Gastrocnemius medialis (tissue), 4 donors: ENCODE data around the gene SND1.

Source experiments
- POLR2A ChIP-seq, 2 donors: fragments of 450-650 bp; IDR thresholded peaks; one replicate each; pipeline ENCODE4 v1.6.1; 2017; ENCODE audit warnings: antibody characterized with exemption in 2 of 2, mild to moderate bottlenecking in 2 of 2, moderate library complexity in 2 of 2
- TF ChIP-seq, protein P1 (sequence below), 5 experiments: fragments of 450-650 bp in 3 of 5; fragments of 200-600 bp in 2 of 5; sonication (generic) in 2 of 5; IDR thresholded peaks in 4 of 5; conservative IDR thresholded peaks in 1 of 5; 1 replicate in 4 of 5; 2 replicates in 1 of 5; pipeline ENCODE4 v1.5.1; 2016 to 2019; ENCODE audit warnings: antibody characterized with exemption in 5 of 5, mild to moderate bottlenecking in 3 of 5, moderate library complexity in 3 of 5

DNA sequence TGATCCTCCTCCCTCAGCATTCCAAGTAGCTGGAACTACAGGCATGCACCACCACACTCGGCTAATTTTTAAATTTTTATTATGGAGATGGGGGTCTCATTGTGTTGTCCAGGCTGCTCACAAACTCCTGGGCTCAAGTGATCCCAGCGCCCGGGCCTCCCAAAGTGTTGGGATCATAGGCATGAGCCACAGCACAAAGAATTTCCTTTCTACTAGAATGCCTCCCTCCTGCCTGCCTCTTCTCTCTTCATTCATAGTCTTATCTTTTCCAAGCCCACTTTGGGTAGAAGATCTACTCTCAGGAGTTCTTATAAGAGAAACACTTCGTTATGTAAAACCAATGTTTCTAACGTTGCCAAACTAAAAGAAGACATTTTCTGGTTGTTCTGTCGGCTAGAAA, 235.1 kb downstream of the SND1 start:
- no peak for TF ChIP-seq POLR2A (IDR thresholded peaks at IDR 0.05)
- TF ChIP-seq, protein P1, sequence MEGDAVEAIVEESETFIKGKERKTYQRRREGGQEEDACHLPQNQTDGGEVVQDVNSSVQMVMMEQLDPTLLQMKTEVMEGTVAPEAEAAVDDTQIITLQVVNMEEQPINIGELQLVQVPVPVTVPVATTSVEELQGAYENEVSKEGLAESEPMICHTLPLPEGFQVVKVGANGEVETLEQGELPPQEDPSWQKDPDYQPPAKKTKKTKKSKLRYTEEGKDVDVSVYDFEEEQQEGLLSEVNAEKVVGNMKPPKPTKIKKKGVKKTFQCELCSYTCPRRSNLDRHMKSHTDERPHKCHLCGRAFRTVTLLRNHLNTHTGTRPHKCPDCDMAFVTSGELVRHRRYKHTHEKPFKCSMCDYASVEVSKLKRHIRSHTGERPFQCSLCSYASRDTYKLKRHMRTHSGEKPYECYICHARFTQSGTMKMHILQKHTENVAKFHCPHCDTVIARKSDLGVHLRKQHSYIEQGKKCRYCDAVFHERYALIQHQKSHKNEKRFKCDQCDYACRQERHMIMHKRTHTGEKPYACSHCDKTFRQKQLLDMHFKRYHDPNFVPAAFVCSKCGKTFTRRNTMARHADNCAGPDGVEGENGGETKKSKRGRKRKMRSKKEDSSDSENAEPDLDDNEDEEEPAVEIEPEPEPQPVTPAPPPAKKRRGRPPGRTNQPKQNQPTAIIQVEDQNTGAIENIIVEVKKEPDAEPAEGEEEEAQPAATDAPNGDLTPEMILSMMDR (IDR thresholded peaks at IDR 0.05 in 4 of 5, conservative IDR thresholded peaks at IDR 0.05 in 1 of 5), result no peak
